DND-41 (cell line): Measurements from ENCODE around the gene MEPCE.

Experiments
- ATAC-seq: fragments of 200-7000 bp; cut with Tn5 transposase; 3 replicates; pipeline ENCODE4 v1.9.1; 2021; ENCODE audit warnings: low read depth; ENCODE audit not compliant: insufficient read depth
- DNase-seq: peaks from one replicate; pipeline ENCODE4 v3.0.0-alpha.2; 2020
- H2AFZ ChIP-seq: 2 replicates; pipeline ENCODE4 v1.6.0; 2012; ENCODE audit warnings: low read depth, low read length
- H3K27ac ChIP-seq: 2 replicates; pipeline ENCODE4 v1.5.1; 2012; ENCODE audit warnings: low read length, inconsistent platforms
- H3K27me3 ChIP-seq: fragments of 200-600 bp; sonication (generic); 2 replicates; pipeline ENCODE4 v1.6.0; 2012; ENCODE audit warnings: low read length, mild to moderate bottlenecking, inconsistent platforms; ENCODE audit not compliant: insufficient read depth, poor library complexity
- H3K36me3 ChIP-seq: 2 replicates; pipeline ENCODE4 v1.5.1; 2012; ENCODE audit warnings: low read length, inconsistent platforms; ENCODE audit not compliant: insufficient read depth
- H3K4me1 ChIP-seq: 2 replicates; pipeline ENCODE4 v1.5.1; 2012; ENCODE audit warnings: mild to moderate bottlenecking, low read length; ENCODE audit not compliant: insufficient read depth
- H3K4me2 ChIP-seq: 2 replicates; pipeline ENCODE4 v1.6.0; 2012; ENCODE audit warnings: mild to moderate bottlenecking, moderate library complexity, low read length, inconsistent platforms; ENCODE audit not compliant: insufficient read depth
- H3K4me3 ChIP-seq, 2 experiments: fragments of 200-600 bp in 1 of 2; shearing (Covaris generic) in 1 of 2; 2 replicates each; pipeline ENCODE4 v1.5.1; 2012 to 2016; ENCODE audit warnings: inconsistent platforms in 2 of 2, low read length in 2 of 2, mild to moderate bottlenecking in 2 of 2, low read depth in 1 of 2, moderate library complexity in 1 of 2
- H3K79me2 ChIP-seq: 2 replicates; pipeline ENCODE4 v1.6.0; 2012; ENCODE audit warnings: low read length, inconsistent platforms; ENCODE audit not compliant: insufficient read depth
- H3K9ac ChIP-seq: 2 replicates; pipeline ENCODE4 v1.6.0; 2012; ENCODE audit warnings: low read depth, mild to moderate bottlenecking, inconsistent platforms, low read length, moderate library complexity
- H3K9me3 ChIP-seq: 2 replicates; pipeline ENCODE4 v1.5.1; 2012; ENCODE audit warnings: low read length, moderate library complexity, mild to moderate bottlenecking, inconsistent platforms; ENCODE audit not compliant: insufficient read depth, severe bottlenecking
- H4K20me1 ChIP-seq: 2 replicates; pipeline ENCODE4 v1.6.0; 2012; ENCODE audit warnings: low read length; ENCODE audit not compliant: insufficient read depth
- CTCF ChIP-seq: IDR thresholded peaks from 2 replicates; pipeline ENCODE4 v1.5.1; 2012; ENCODE audit warnings: borderline replicate concordance, low read length, moderate library complexity, mild to moderate bottlenecking; ENCODE audit not compliant: poor library complexity, severe bottlenecking; ENCODE audit errors: extremely low read depth
- EZH2 ChIP-seq: IDR thresholded peaks from 3 replicates; pipeline ENCODE4 v1.6.1; 2012; ENCODE audit warnings: borderline replicate concordance, low read depth, mild to moderate bottlenecking, moderate library complexity, low read length, inconsistent platforms; ENCODE audit not compliant: severe bottlenecking

The MEPCE gene

GRCh38 chr7:100466653-100467605 lies 37.3 kb downstream of the MEPCE start:
- Histone ChIP-seq H3K9me3 (no peaks in the 10 kb centered on the region), H3K9ac (no peak overlapping the region), H3K27me3 (no peaks in the 10 kb centered on the region), H3K4me3 (no peak overlapping the region), H3K79me2 (no peaks in the 10 kb centered on the region), H3K4me2 (no peak overlapping the region), H3K27ac (no peak overlapping the region), H4K20me1 (peaks cover 27% of the 10 kb centered on the region), H3K36me3 (peaks cover 38% of the 10 kb centered on the region), H2AFZ (no peak overlapping the region), H3K4me1 (peaks cover 5% of the 10 kb centered on the region; the same call in 1 of the 2 replicates)
- DNase-seq (no peak), ATAC-seq (no peak)
- TF ChIP-seq CTCF (no peak), EZH2 (no peak)

GRCh38 chr7:100467638-100468373 lies 38.2 kb downstream of the MEPCE start:
- Histone ChIP-seq H3K9me3 (no peaks in the 10 kb centered on the region), H2AFZ (no peak overlapping the region), H3K27me3 (no peaks in the 10 kb centered on the region), H3K79me2 (no peaks in the 10 kb centered on the region), H3K4me3 (no peak overlapping the region), H3K9ac (no peak overlapping the region), H3K4me1 (peaks cover 5% of the 10 kb centered on the region; the same call in 1 of the 2 replicates), H4K20me1 (peaks cover 30% of the 10 kb centered on the region), H3K36me3 (peaks cover 43% of the 10 kb centered on the region), H3K4me2 (no peak overlapping the region), H3K27ac (no peak overlapping the region)
- no peak for TF ChIP-seq EZH2
- TF ChIP-seq CTCF, result no peak
- no peak for ATAC-seq
- no peak for DNase-seq

GRCh38 chr7:100469227-100470044 lies 39.8 kb downstream of the MEPCE start:
- Histone ChIP-seq H3K9ac (no peak overlapping the region), H3K79me2 (peaks cover 3% of the 10 kb centered on the region; the same call in 1 of the 2 replicates), H3K9me3 (no peaks in the 10 kb centered on the region), H2AFZ (no peak overlapping the region), H3K4me1 (peaks cover 5% of the 10 kb centered on the region; the same call in 1 of the 2 replicates), H3K27ac (0 out of 2 replicates have a peak overlapping the region, but pooled peaks have one; percentile 5), H3K36me3 (peaks cover 52% of the 10 kb centered on the region), H3K4me2 (no peak overlapping the region), H3K27me3 (no peaks in the 10 kb centered on the region), H4K20me1 (peaks cover 33% of the 10 kb centered on the region), H3K4me3 (no peak overlapping the region)
- ATAC-seq (peak; percentile 94), DNase-seq (peak; percentile 81)
- TF ChIP-seq CTCF (peak; percentile 97), EZH2 (no peak)
